Mesenteric fat pad (tissue), 1 donor: ENCODE data around the gene BLTP1. TPM values are rescaled to one million over a fixed set of nuclear protein-coding genes. Genes with fewer than 3 reads are reported as not detected.

Experiments used
- DNase-seq: peaks from one replicate; pipeline ENCODE4 v3.0.0-alpha.2; 2020; ENCODE audit warnings: low spot score
- total RNA-seq: library from RNA; stranded (reverse); fragmentation: NEBNext Ultra II Directional; extraction: Animal tissue kit (Norgen Biotek cat#: 25700); gene quantifications from one replicate; pipeline ENCODE4 v1.2.1, GENCODE V29; 2021
- donor health status: DM: yes; HTN: yes; CAD: no.

BLTP1 gene
- total RNA-seq, 1 donor from 2014 or later: 72.1 TPM

GRCh38 chr4:122163767-122164166, 11.6 kb downstream of the BLTP1 start:
- DNase-seq: no peak

- no peak for DNase-seq
Observed at GRCh38 chr4:122167369-122167768, 15.2 kb downstream of the BLTP1 start.

GRCh38 chr4:122170775-122171174, 18.6 kb downstream of the BLTP1 start:
- no peak for DNase-seq

- DNase-seq: no peak
Observed at GRCh38 chr4:122171323-122171722, 19.2 kb downstream of the BLTP1 start.

- no peak for DNase-seq
Observed at GRCh38 chr4:122172266-122172665, 20.1 kb downstream of the BLTP1 start.

GRCh38 chr4:122178961-122179360, 26.8 kb downstream of the BLTP1 start:
- no peak for DNase-seq

- no peak for DNase-seq
Observed at GRCh38 chr4:122195718-122196117, 43.6 kb downstream of the BLTP1 start.

Other genes starting within 250 kb of the BLTP1 start
- 0.48 TPM for gene TRPC3, start 200.3 kb upstream of the BLTP1 start, total RNA-seq
- gene ADAD1, start 226.7 kb downstream of the BLTP1 start, total RNA-seq: not detected